Kidney epithelial cell (primary cell): ENCODE data around the gene OPA1. TPM values are rescaled to one million over a fixed set of nuclear protein-coding genes. Genes with fewer than 3 reads are reported as not detected.

ENCODE experiments used
- DNase-seq: peaks from one replicate; pipeline ENCODE4 v3.0.0-alpha.2; 2010; ENCODE audit warnings: low read depth
- H3K27me3 ChIP-seq: 2 replicates; pipeline ENCODE4 v1.6.0; 2011; ENCODE audit warnings: low read length; ENCODE audit not compliant: control insufficient read depth, insufficient read depth
- H3K36me3 ChIP-seq: 2 replicates; pipeline ENCODE4 v1.5.1; 2011; ENCODE audit warnings: low read length; ENCODE audit not compliant: control insufficient read depth, insufficient read depth
- H3K4me3 ChIP-seq: 2 replicates; pipeline ENCODE4 v1.5.1; 2011; ENCODE audit warnings: low read depth, mild to moderate bottlenecking, control low read depth, low read length
- CTCF ChIP-seq: IDR thresholded peaks from 2 replicates; pipeline ENCODE4 v1.5.1; 2011; ENCODE audit warnings: mild to moderate bottlenecking, moderate library complexity, low read length, control low read depth, inconsistent platforms; ENCODE audit not compliant: insufficient read depth, poor library complexity, severe bottlenecking
- total RNA-seq: library from RNA; depleted of rRNA; stranded (reverse); fragments of >200 nt; gene quantifications from 2 replicates; pipeline ENCODE4 v1.2.3, GENCODE V29; 2015

The OPA1 gene
- total RNA-seq, 1 donor from 2014 or later = 60.6 TPM

GRCh38 chr3:193714523-193715137, 121.6 kb downstream of the OPA1 start:
- no peaks in the 10 kb centered on the region for H3K27me3 ChIP-seq
- DNase-seq = no peak
- TF ChIP-seq CTCF = no peak
- no peaks in the 10 kb centered on the region for H3K36me3 ChIP-seq
- no peak overlapping the region for H3K4me3 ChIP-seq

- no peak for TF ChIP-seq CTCF
- Histone ChIP-seq H3K4me3 (no peak overlapping the region), H3K36me3 (no peaks in the 10 kb centered on the region), H3K27me3 (no peaks in the 10 kb centered on the region)
- no peak for DNase-seq
Measured at GRCh38 chr3:193716150-193716549, 123.1 kb downstream of the OPA1 start.

- no peak for DNase-seq
- TF ChIP-seq CTCF = no peak
- no peak overlapping the region for H3K4me3 ChIP-seq
- H3K36me3 ChIP-seq = no peaks in the 10 kb centered on the region
- H3K27me3 ChIP-seq = no peaks in the 10 kb centered on the region
Measured at GRCh38 chr3:193719735-193720134, 126.7 kb downstream of the OPA1 start.

GRCh38 chr3:193720169-193720568, 127.2 kb downstream of the OPA1 start:
- no peaks in the 10 kb centered on the region for H3K27me3 ChIP-seq
- TF ChIP-seq CTCF = no peak
- H3K36me3 ChIP-seq = no peaks in the 10 kb centered on the region
- no peak overlapping the region for H3K4me3 ChIP-seq
- no peak for DNase-seq

GRCh38 chr3:193722566-193722965, 129.6 kb downstream of the OPA1 start:
- no peak for TF ChIP-seq CTCF
- H3K27me3 ChIP-seq = no peaks in the 10 kb centered on the region
- H3K36me3 ChIP-seq = no peaks in the 10 kb centered on the region
- no peak for DNase-seq
- H3K4me3 ChIP-seq = no peak overlapping the region

- DNase-seq = no peak
- no peak for TF ChIP-seq CTCF
- Histone ChIP-seq H3K4me3 (no peak overlapping the region), H3K36me3 (no peaks in the 10 kb centered on the region), H3K27me3 (no peaks in the 10 kb centered on the region)
Measured at GRCh38 chr3:193727089-193727488, 134.1 kb downstream of the OPA1 start.
